Ishikawa (cell line): ENCODE data around the gene CRYBA2.

Experiments
- CEBPB ChIP-seq: IDR thresholded peaks from 2 replicates; pipeline ENCODE4 v1.6.1; 2012
- CREB1 ChIP-seq: IDR thresholded peaks from 2 replicates; pipeline ENCODE4 v1.6.1; 2012; ENCODE audit warnings: low read depth
- EGR1 ChIP-seq: IDR thresholded peaks from 2 replicates; pipeline ENCODE4 v1.6.1; 2012
- EP300 ChIP-seq: IDR thresholded peaks from 2 replicates; pipeline ENCODE4 v1.6.1; 2012; ENCODE audit warnings: borderline replicate concordance
- FOXM1 ChIP-seq: IDR thresholded peaks from 2 replicates; pipeline ENCODE4 v1.6.1; 2012; ENCODE audit warnings: low read depth, borderline replicate concordance
- MAX ChIP-seq: IDR thresholded peaks from 2 replicates; pipeline ENCODE4 v1.6.1; 2012
- NFIC ChIP-seq: IDR thresholded peaks from 2 replicates; pipeline ENCODE4 v1.6.1; 2012
- RAD21 ChIP-seq: IDR thresholded peaks from 2 replicates; pipeline ENCODE4 v1.6.1; 2012; ENCODE audit warnings: low read depth
- TAF1 ChIP-seq: IDR thresholded peaks from 2 replicates; pipeline ENCODE4 v1.6.1; 2012; ENCODE audit warnings: low read depth, mild to moderate bottlenecking
- TCF12 ChIP-seq: IDR thresholded peaks from 2 replicates; pipeline ENCODE4 v1.6.1; 2012; ENCODE audit warnings: low read depth
- TEAD4 ChIP-seq: IDR thresholded peaks from 2 replicates; pipeline ENCODE4 v1.6.1; 2012
- YY1 ChIP-seq: IDR thresholded peaks from 2 replicates; pipeline ENCODE4 v1.6.1; 2012; ENCODE audit warnings: low read depth
- ZBTB7A ChIP-seq: IDR thresholded peaks from 2 replicates; pipeline ENCODE4 v1.6.1; 2012; ENCODE audit warnings: low read depth
- TF ChIP-seq, protein P1 (sequence below): IDR thresholded peaks from 2 replicates; pipeline ENCODE4 v1.6.1; 2012; ENCODE audit warnings: low read depth, mild to moderate bottlenecking
- TF ChIP-seq, protein P2 (sequence below): IDR thresholded peaks from 2 replicates; pipeline ENCODE4 v1.6.1; 2012

The CRYBA2 gene

GRCh38 chr2:218970894-218971293 is 22.3 kb downstream of the CRYBA2 start:
- TF ChIP-seq FOXM1, result no peak
- TF ChIP-seq, protein P1, sequence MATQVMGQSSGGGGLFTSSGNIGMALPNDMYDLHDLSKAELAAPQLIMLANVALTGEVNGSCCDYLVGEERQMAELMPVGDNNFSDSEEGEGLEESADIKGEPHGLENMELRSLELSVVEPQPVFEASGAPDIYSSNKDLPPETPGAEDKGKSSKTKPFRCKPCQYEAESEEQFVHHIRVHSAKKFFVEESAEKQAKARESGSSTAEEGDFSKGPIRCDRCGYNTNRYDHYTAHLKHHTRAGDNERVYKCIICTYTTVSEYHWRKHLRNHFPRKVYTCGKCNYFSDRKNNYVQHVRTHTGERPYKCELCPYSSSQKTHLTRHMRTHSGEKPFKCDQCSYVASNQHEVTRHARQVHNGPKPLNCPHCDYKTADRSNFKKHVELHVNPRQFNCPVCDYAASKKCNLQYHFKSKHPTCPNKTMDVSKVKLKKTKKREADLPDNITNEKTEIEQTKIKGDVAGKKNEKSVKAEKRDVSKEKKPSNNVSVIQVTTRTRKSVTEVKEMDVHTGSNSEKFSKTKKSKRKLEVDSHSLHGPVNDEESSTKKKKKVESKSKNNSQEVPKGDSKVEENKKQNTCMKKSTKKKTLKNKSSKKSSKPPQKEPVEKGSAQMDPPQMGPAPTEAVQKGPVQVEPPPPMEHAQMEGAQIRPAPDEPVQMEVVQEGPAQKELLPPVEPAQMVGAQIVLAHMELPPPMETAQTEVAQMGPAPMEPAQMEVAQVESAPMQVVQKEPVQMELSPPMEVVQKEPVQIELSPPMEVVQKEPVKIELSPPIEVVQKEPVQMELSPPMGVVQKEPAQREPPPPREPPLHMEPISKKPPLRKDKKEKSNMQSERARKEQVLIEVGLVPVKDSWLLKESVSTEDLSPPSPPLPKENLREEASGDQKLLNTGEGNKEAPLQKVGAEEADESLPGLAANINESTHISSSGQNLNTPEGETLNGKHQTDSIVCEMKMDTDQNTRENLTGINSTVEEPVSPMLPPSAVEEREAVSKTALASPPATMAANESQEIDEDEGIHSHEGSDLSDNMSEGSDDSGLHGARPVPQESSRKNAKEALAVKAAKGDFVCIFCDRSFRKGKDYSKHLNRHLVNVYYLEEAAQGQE, result no peak
- TF ChIP-seq RAD21, result no peak
- no peak for TF ChIP-seq CEBPB
- TF ChIP-seq NFIC, result no peak

DNA sequence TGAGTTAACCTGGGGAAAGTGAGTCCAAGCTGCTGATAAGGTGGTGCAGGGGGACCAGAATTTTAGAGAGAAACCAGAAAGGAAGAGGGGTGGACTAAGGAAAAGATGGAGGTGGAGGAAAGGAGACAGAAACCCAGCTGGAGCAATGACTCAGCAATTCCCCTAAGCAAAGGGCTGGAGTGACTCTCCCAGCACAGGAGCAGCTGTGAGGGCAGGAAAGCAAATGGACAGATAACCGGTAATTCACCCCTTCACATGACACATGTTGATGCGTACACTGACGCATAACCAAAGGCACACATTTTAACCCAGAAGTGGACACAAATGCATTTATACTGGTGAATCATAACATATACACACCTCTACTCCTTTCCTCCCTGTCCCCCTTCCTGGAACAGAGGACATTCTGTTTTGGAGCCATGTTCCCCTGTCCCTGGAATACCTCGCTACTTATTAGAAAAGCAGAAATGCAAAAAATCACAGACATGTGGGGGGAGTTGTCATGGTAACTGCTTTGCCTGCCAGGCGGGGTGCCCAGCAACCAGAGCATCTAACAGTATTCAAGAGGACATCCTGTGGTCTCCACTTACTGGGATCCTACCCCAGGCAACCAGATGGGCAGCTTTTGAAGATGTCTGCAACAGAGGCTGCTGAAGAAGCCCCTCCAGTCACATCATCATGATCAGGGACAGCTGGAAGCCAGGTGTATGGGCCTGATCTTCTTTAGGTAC is 29.0 kb downstream of the CRYBA2 start:
- TF ChIP-seq NFIC, result no peak
- TF ChIP-seq YY1, result no peak
- no peak for TF ChIP-seq CEBPB

- TF ChIP-seq TCF12 (no peak), RAD21 (no peak), CEBPB (no peak), CREB1 (no peak), MAX (no peak; the same call in 1 of the 2 replicates), TEAD4 (no peak), ZBTB7A (no peak), TAF1 (no peak), EP300 (no peak), EGR1 (no peak), YY1 (no peak), NFIC (no peak), FOXM1 (no peak)
- TF ChIP-seq, protein P2, sequence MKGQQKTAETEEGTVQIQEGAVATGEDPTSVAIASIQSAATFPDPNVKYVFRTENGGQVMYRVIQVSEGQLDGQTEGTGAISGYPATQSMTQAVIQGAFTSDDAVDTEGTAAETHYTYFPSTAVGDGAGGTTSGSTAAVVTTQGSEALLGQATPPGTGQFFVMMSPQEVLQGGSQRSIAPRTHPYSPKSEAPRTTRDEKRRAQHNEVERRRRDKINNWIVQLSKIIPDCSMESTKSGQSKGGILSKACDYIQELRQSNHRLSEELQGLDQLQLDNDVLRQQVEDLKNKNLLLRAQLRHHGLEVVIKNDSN, result no peak
- TF ChIP-seq, protein P1, result no peak
Measured at GRCh38 chr2:218963601-218964000, 29.6 kb downstream of the CRYBA2 start.

DNA sequence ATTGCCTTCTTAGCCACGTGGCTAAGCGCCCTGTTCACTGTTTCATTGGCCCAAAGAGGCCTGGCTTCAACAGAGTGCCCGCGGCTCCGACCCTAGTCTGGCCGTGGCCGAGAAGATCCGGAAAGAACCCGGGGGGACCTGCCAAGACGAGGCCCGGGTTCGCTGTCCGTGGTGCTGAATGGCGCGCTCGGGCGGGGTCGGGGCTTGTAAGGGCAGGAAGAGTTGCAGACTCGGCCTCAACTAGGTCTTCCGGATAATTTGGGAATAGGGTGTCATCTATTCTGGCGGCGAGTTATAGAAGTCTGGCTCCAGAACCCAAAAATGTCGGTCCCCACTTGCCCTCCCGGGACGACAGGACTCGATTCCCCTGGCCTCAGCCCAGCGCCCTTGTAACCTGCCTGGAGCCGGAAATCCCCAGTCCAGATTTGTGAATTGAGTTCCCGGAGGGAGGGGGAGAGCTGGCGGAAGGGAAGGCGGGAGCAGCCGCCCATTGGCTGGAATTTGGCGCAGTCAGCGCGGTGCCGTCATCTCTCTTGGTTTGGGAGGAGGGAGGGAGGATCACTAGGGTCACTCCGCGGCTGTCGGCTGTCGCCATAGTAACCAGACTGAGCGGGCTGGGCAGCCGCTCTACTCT is 30.2 kb downstream of the CRYBA2 start:
- TF ChIP-seq TAF1 (no peak), YY1 (no peak), ZBTB7A (peak; percentile 60), RAD21 (no peak), CREB1 (peak; percentile 55; the same call in 1 of the 2 replicates), FOXM1 (no peak), TCF12 (0 out of 2 replicates have a peak, but pooled peaks have one; percentile 36), EGR1 (no peak), NFIC (peak; percentile 40; the same call in 1 of the 2 replicates), EP300 (no peak), CEBPB (no peak), MAX (peak; percentile 9), TEAD4 (peak; percentile 48)
- TF ChIP-seq, protein P2, result no peak
- TF ChIP-seq, protein P1, result peak; percentile 100
